ENCODE results near the gene CALM3. TPM values are rescaled to one million over a fixed set of nuclear protein-coding genes. Genes with fewer than 3 reads are reported as not detected.

The CALM3 gene
- total RNA-seq, 1 experiment from 2014 or later: 343 TPM

DNA sequence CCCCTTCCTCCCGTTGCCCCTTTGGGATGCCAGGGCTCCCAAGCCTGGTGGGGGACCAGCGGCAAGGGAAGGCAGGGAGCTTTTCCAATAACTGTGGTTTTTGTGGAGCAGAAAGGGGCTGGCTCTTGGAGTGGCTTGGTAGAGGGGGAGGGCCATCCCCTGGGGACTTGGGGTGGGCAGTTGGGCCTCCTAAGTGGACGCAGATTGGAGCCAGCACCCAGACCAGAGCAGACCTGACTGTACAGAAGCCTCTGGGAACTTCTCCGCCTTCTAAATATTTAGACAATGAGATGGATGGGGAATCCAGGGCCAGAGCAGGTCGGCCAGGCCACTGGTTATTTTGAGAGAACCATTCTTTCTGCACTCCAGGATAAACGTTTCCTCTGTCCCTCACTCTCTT, 19.6 kb downstream of the CALM3 start:
- Histone ChIP-seq H2BK12ac (ENCODE audit: insufficient read length, low read depth, low read length) (no peak overlapping the region), H3K23ac (ENCODE audit: insufficient read length, low read depth, low read length) (no peak overlapping the region), H4K20me1 (ENCODE audit: control insufficient read depth, insufficient read depth, insufficient read length) (no peaks in the 10 kb centered on the region), H3K56ac (ENCODE audit: insufficient read length, low read depth, low read length) (no peak overlapping the region), H3K79me2 (ENCODE audit: insufficient read depth, low read length) (no peaks in the 10 kb centered on the region), H3K23me2 (ENCODE audit: insufficient read length, low read depth, low read length, poor library complexity, severe bottlenecking) (no peaks in the 10 kb centered on the region), H2AFZ (ENCODE audit: low read length) (no peak overlapping the region), H4K91ac (ENCODE audit: insufficient read length, low read depth, low read length) (no peak overlapping the region), H2BK20ac (ENCODE audit: low read depth, low read length, poor library complexity, severe bottlenecking) (no peak overlapping the region), H2BK120ac (ENCODE audit: low read depth, low read length, poor library complexity, severe bottlenecking) (no peak overlapping the region), H3K27me3 (ENCODE audit: insufficient read depth, low read length) (no peaks in the 10 kb centered on the region), H3K4me2 (ENCODE audit: insufficient read depth, insufficient read length, low read length) (no peak overlapping the region), H3T11ph (ENCODE audit: low read length) (no peak overlapping the region), H2BK5ac (ENCODE audit: insufficient read length, low read length) (no peak overlapping the region), H2AK5ac (ENCODE audit: insufficient read length, low read length) (no peak overlapping the region), H3K27ac (ENCODE audit: insufficient read length, low read depth, low read length) (no peak overlapping the region), H4K5ac (ENCODE audit: insufficient read length, low read depth, low read length) (no peak overlapping the region), H3K9me3 (ENCODE audit: control insufficient read depth, low read depth, low read length) (no peaks in the 10 kb centered on the region), H4K8ac (replicated peaks; ENCODE audit: insufficient read length, low read depth, low read length) (no peak overlapping the region), H3K4ac (ENCODE audit: low read depth, low read length) (no peak overlapping the region), H3K79me1 (ENCODE audit: insufficient read depth, low read depth, low read length, poor library complexity, severe bottlenecking) (no peaks in the 10 kb centered on the region), H2BK15ac (ENCODE audit: low read depth, low read length) (no peak overlapping the region), H3K18ac (ENCODE audit: insufficient read length, low read depth, low read length) (no peak overlapping the region), H3K14ac (ENCODE audit: insufficient read depth, low read length) (no peak overlapping the region), H3K4me1 (ENCODE audit: insufficient read depth, low read length) (no peaks in the 10 kb centered on the region; the same call in 1 of the 2 replicates), H3K9ac (ENCODE audit: extremely low read depth, insufficient read length, low read length) (no peak overlapping the region)
- H3K36me3 Mint-ChIP-seq (ENCODE audit: insufficient read depth in 1 of 3, low read depth in 3 of 3): no peaks in the 10 kb centered on the region
- no CpG with 5 or more reads among the region's 6 CpGs for WGBS (ENCODE audit: extremely low coverage, insufficient read length, low lambda C conversion rate)
- H3K9me3 Mint-ChIP-seq: no peaks in the 10 kb centered on the region; a peak in 1 of 5 replicates
- H3K4me3 Mint-ChIP-seq: no peak overlapping the region
- H3K27ac Mint-ChIP-seq: no peak overlapping the region; a peak in 1 of 7 replicates
- peaks cover 14% of the 10 kb centered on the region for H3K27me3 Mint-ChIP-seq (ENCODE audit: low read depth)
- TF ChIP-seq, protein P1, sequence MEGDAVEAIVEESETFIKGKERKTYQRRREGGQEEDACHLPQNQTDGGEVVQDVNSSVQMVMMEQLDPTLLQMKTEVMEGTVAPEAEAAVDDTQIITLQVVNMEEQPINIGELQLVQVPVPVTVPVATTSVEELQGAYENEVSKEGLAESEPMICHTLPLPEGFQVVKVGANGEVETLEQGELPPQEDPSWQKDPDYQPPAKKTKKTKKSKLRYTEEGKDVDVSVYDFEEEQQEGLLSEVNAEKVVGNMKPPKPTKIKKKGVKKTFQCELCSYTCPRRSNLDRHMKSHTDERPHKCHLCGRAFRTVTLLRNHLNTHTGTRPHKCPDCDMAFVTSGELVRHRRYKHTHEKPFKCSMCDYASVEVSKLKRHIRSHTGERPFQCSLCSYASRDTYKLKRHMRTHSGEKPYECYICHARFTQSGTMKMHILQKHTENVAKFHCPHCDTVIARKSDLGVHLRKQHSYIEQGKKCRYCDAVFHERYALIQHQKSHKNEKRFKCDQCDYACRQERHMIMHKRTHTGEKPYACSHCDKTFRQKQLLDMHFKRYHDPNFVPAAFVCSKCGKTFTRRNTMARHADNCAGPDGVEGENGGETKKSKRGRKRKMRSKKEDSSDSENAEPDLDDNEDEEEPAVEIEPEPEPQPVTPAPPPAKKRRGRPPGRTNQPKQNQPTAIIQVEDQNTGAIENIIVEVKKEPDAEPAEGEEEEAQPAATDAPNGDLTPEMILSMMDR (conservative IDR thresholded peaks at IDR 0.05): no peak
- peaks cover 9 to 27% of the 10 kb centered on the region in 2 experiments for H3K4me1 Mint-ChIP-seq
- DNase-seq: no peak

All from H9 (cell line).